ENCODE results near the gene PSENEN. TPM values are rescaled to one million over a fixed set of nuclear protein-coding genes. Genes with fewer than 3 reads are reported as not detected.

Gene PSENEN
- total and polyA plus RNA-seq, 2 of the 8 experiments (the other 6 are each of a cell fraction or from before 2014, with no cell fraction given): 66.7 to 75.3 TPM

DNA sequence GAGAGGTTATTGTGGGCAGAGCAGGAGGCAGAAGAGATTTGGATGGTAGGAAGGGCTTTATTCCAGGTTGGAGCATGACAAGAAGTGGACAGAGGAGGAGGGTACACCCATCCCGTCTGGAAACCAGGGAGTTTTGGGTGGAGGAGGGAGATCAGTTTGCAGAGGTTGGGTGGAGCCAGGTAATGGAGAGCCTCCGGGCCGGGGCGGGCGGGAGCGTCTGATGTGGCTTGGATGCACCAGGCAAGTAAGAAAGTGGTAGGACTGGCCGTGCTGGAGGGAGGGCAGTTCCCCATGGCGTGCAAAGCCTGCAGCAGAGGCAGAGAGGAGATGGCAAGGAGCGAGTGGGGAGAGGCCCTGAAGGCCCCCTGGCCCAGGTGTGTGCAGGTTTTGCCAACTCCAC is 14.1 kb upstream of the PSENEN start:
- Histone ChIP-seq H3K56ac (replicated peaks; ENCODE audit: insufficient read length, low read depth, low read length) (no peak overlapping the region), H4K20me1 (replicated peaks in 1 of 2; ENCODE audit: control insufficient read depth in 1 of 2, insufficient read depth in 2 of 2, low read length in 2 of 2) (peaks cover 12 to 24% of the 10 kb centered on the region in 2 experiments)

More for the DNA sequence above, 14.1 kb upstream of the PSENEN start:
- FAIRE-seq (no peak), DNase-seq (ENCODE audit: low read depth in 1 of 2, low spot score in 2 of 2) (no peak)
- Histone ChIP-seq H3K27me3 (replicated peaks in 1 of 4; ENCODE audit: control insufficient read depth in 3 of 4, extremely low read depth in 1 of 4, insufficient read depth in 3 of 4, low read length in 3 of 4) (no peaks in the 10 kb centered on the region), H2BK12ac (ENCODE audit: low read depth, low read length) (no peak overlapping the region), H4K5ac (ENCODE audit: insufficient read length, low read depth, low read length) (no peak overlapping the region), H3K18ac (ENCODE audit: extremely low read depth, low read length) (no peak overlapping the region), H4K91ac (replicated peaks; ENCODE audit: insufficient read length, low read length) (no peak overlapping the region), H2BK5ac (ENCODE audit: low read depth, low read length) (0 out of 2 replicates have a peak overlapping the region, but pooled peaks have one; percentile 52), H3K4me3 (ENCODE audit: extremely low read depth in 1 of 4, insufficient read depth in 2 of 4, low read depth in 3 of 4, low read length in 4 of 4) (no peak overlapping the region), H4K8ac (ENCODE audit: extremely low read depth, insufficient read depth, low read length) (no peak overlapping the region), H3K36me3 (ENCODE audit: control insufficient read depth in 2 of 4, insufficient read depth in 4 of 4, low read length in 3 of 4) (peaks cover 23 to 65% (median 56%) of the 10 kb centered on the region in 4 experiments), H3K4me1 (replicated peaks in 1 of 4; ENCODE audit: control insufficient read depth in 3 of 4, insufficient read depth in 4 of 4, low read length in 3 of 4) (no peaks in the 10 kb centered on the region), H2BK120ac (replicated peaks; ENCODE audit: low read depth, low read length) (no peak overlapping the region), H3K4ac (replicated peaks; ENCODE audit: insufficient read length, low read depth, low read length) (no peak overlapping the region), H3K23ac (ENCODE audit: insufficient read length) (no peak overlapping the region), H3K14ac (ENCODE audit: insufficient read length) (no peak overlapping the region), H3K79me2 (ENCODE audit: control insufficient read depth in 1 of 2, insufficient read depth in 2 of 2, low read length in 2 of 2) (no peaks in the 10 kb centered on the region), H2BK15ac (ENCODE audit: low read length) (no peak overlapping the region), H3K9me3 (ENCODE audit: insufficient read depth in 2 of 2, low read depth in 1 of 2, low read length in 1 of 2) (no peaks in the 10 kb centered on the region), H3K4me2 (ENCODE audit: insufficient read depth in 1 of 2, low read depth in 2 of 2, low read length in 2 of 2) (no peak overlapping the region), H2AK5ac (ENCODE audit: low read depth, low read length) (no peak overlapping the region), H2AFZ (ENCODE audit: low read length) (no peak overlapping the region), H3K23me2 (ENCODE audit: low read depth, low read length) (no peaks in the 10 kb centered on the region), H3K27ac (ENCODE audit: low read depth, low read length) (no peak overlapping the region), H2BK20ac (ENCODE audit: low read length) (no peak overlapping the region), H3K9ac (replicated peaks in 1 of 4; ENCODE audit: extremely low read depth in 1 of 4, low read depth in 3 of 4, low read length in 3 of 4) (no peak overlapping the region), H3K79me1 (ENCODE audit: low read depth, low read length) (no peaks in the 10 kb centered on the region)
- 95% methylated on average over 6 of the region's 9 CpGs; no CpG with 5 or more reads in 1 of the 2 experiments for WGBS, 2 experiments (ENCODE audit: extremely low coverage in 1 of 2, insufficient coverage in 1 of 2, insufficient read length in 1 of 2, insufficient replicate concordance in 2 of 2, low coverage in 1 of 2, low lambda C conversion rate in 2 of 2, missing lambda C conversion rate in 1 of 2)
- POLR2A ChIA-PET (ENCODE audit: partially characterized antibody): interaction anchor here (0.6 to 3.4 kb wide), 4 partner anchors 9 to 32 kb away, joined by 3 to 14 read pairs (median 4); no protein-coding TSS in a partner anchor
- TF ChIP-seq POLR2A (IDR thresholded peaks at IDR 0.05; ENCODE audit: control extremely low read depth in 1 of 2, low read depth in 2 of 2, low read length in 2 of 2) (no peak), EZH2 (IDR thresholded peaks at IDR 0.05; ENCODE audit: low read depth, low read length, severe bottlenecking) (no peak), TBP (IDR thresholded peaks at IDR 0.05; ENCODE audit: low read depth, low read length) (no peak), KDM5A (IDR thresholded peaks at IDR 0.05; ENCODE audit: low read length) (no peak), KDM4A (IDR thresholded peaks at IDR 0.05; ENCODE audit: low read depth, low read length, severe bottlenecking) (no peak), MAFK (IDR thresholded peaks at IDR 0.05; ENCODE audit: low read depth, low read length) (no peak), CREB1 (IDR thresholded peaks at IDR 0.05) (no peak), CBX5 (IDR thresholded peaks at IDR 0.05; ENCODE audit: low read depth, low read length) (no peak), NANOG (IDR thresholded peaks at IDR 0.05; ENCODE audit: insufficient read depth, low read depth, low read length, poor library complexity, severe bottlenecking) (no peak), SIN3A (conservative IDR thresholded peaks at IDR 0.05 in 1 of 2, IDR thresholded peaks at IDR 0.05 in 1 of 2; ENCODE audit: low read depth in 1 of 2, low read length in 2 of 2) (no peak), TEAD4 (IDR thresholded peaks at IDR 0.05; ENCODE audit: low read depth, low read length) (no peak), BACH1 (IDR thresholded peaks at IDR 0.05; ENCODE audit: low read length) (no peak), CBX8 (IDR thresholded peaks at IDR 0.05; ENCODE audit: borderline replicate concordance, low read depth, low read length) (no peak)
- CTCF ChIA-PET (ENCODE audit: partially characterized antibody): interaction anchor here (0.5 kb wide), 1 partner anchor 139 kb away, joined by 3 read pairs; no protein-coding TSS in a partner anchor

Measured in H1 (cell line).